HG03571 (cell line): Measurements from ENCODE around the gene PLEKHN1.
"Not testable (repeated sequence)": the region's sequence is repeated elsewhere in the genome, so short reads cannot be mapped to it uniquely, and the experiment has no call there.

Source experiments
- ATAC-seq: cut with Tn5 transposase; IDR thresholded peaks from one replicate; pipeline ENCODE4 v1.9.1; 2021; ENCODE audit not compliant: unreplicated experiment

Gene PLEKHN1

GRCh38 chr1:942411-942821 is 23.9 kb upstream of the PLEKHN1 start:
- no peak for ATAC-seq

- no peak for ATAC-seq
These were observed 23.3 kb upstream of the PLEKHN1 start for GRCh38 chr1:942864-943533.

- ATAC-seq = no peak
These were observed 22.5 kb upstream of the PLEKHN1 start for GRCh38 chr1:943545-944340.

GRCh38 chr1:944341-945325 is 21.6 kb upstream of the PLEKHN1 start:
- ATAC-seq = no peak

GRCh38 chr1:945688-946556 is 20.4 kb upstream of the PLEKHN1 start:
- no peak for ATAC-seq

- ATAC-seq = not testable (repeated sequence)
These were observed 19.5 kb upstream of the PLEKHN1 start for GRCh38 chr1:946811-947210.

GRCh38 chr1:947958-948357 is 18.3 kb upstream of the PLEKHN1 start:
- ATAC-seq = no peak

- no peak for ATAC-seq
These were observed 16.0 kb upstream of the PLEKHN1 start for GRCh38 chr1:950268-950667.

- no peak for ATAC-seq
These were observed 15.4 kb upstream of the PLEKHN1 start for GRCh38 chr1:950881-951280.

- no peak for ATAC-seq
These were observed 14.9 kb upstream of the PLEKHN1 start for GRCh38 chr1:951364-951763.

- no peak for ATAC-seq
These were observed 14.1 kb upstream of the PLEKHN1 start for GRCh38 chr1:952201-952600.

- no peak for ATAC-seq
These were observed 13.7 kb upstream of the PLEKHN1 start for GRCh38 chr1:952603-953002.

GRCh38 chr1:953524-954320 is 12.6 kb upstream of the PLEKHN1 start:
- ATAC-seq = no peak

GRCh38 chr1:954927-955326 is 11.4 kb upstream of the PLEKHN1 start:
- no peak for ATAC-seq

GRCh38 chr1:955474-955873 is 10.8 kb upstream of the PLEKHN1 start:
- ATAC-seq = no peak

- ATAC-seq = no peak
These were observed 9.6 kb upstream of the PLEKHN1 start for GRCh38 chr1:956636-957035.

- peak; percentile 53 for ATAC-seq
These were observed 7.2 kb upstream of the PLEKHN1 start, which contains the start of gene NOC2L for GRCh38 chr1:958823-959730. NOC2L (minus strand) TSS chr1:959256; CDS start chr1:959240, 16 bp downstream.

- ATAC-seq = no peak
These were observed 6.4 kb upstream of the PLEKHN1 start for GRCh38 chr1:959731-960362.
